GM23248 (cell line): Measurements from ENCODE around the gene LMX1B. TPM values are rescaled to one million over a fixed set of nuclear protein-coding genes. Genes with fewer than 3 reads are reported as not detected.
A peak's percentile ranks its signal among the peaks of the same experiment; 100 is the strongest.

Source experiments
- DNase-seq: peaks from one replicate; pipeline ENCODE4 v3.0.0-alpha.2; 2015
- H2AFZ ChIP-seq: fragments of 200-600 bp; sonication (generic); 2 replicates; pipeline ENCODE4 v1.6.1; 2016; ENCODE audit warnings: antibody characterized with exemption
- H3F3A ChIP-seq: fragments of 200-600 bp; sonication (generic); 2 replicates; pipeline ENCODE4 v1.6.1; 2016; ENCODE audit warnings: mild to moderate bottlenecking, antibody characterized with exemption, mixed run types; ENCODE audit not compliant: insufficient read depth
- H3K27ac ChIP-seq: fragments of 200-600 bp; sonication (generic); 2 replicates; pipeline ENCODE4 v1.5.1; 2016; ENCODE audit warnings: mild to moderate bottlenecking
- H3K27me3 ChIP-seq: fragments of 200-600 bp; sonication (generic); replicated peaks from 2 replicates; pipeline ENCODE4 v1.6.1; 2016; ENCODE audit warnings: mild to moderate bottlenecking; ENCODE audit not compliant: insufficient read depth
- H3K36me3 ChIP-seq: fragments of 200-600 bp; sonication (generic); 2 replicates; pipeline ENCODE4 v1.6.1; 2016; ENCODE audit warnings: low read depth, mild to moderate bottlenecking
- H3K4me1 ChIP-seq: fragments of 200-600 bp; sonication (generic); 2 replicates; pipeline ENCODE4 v1.6.1; 2016; ENCODE audit warnings: mild to moderate bottlenecking; ENCODE audit not compliant: insufficient read depth
- H3K4me2 ChIP-seq: fragments of 200-600 bp; sonication (generic); one replicate; pipeline ENCODE4 v1.6.1; 2016; ENCODE audit warnings: mild to moderate bottlenecking; ENCODE audit not compliant: unreplicated experiment
- H3K4me3 ChIP-seq: fragments of 200-600 bp; sonication (generic); 2 replicates; pipeline ENCODE4 v1.5.1; 2016; ENCODE audit warnings: mild to moderate bottlenecking
- H3K79me2 ChIP-seq: fragments of 200-600 bp; sonication (generic); 2 replicates; pipeline ENCODE4 v1.6.1; 2016; ENCODE audit warnings: mild to moderate bottlenecking; ENCODE audit not compliant: insufficient read depth
- H3K9ac ChIP-seq: fragments of 200-600 bp; sonication (generic); 2 replicates; pipeline ENCODE4 v1.6.1; 2016; ENCODE audit warnings: mild to moderate bottlenecking
- H3K9me2 ChIP-seq: fragments of 200-600 bp; sonication (generic); 2 replicates; pipeline ENCODE4 v1.6.1; 2016; ENCODE audit warnings: mixed run types, mild to moderate bottlenecking, moderate library complexity; ENCODE audit not compliant: insufficient read depth
- H3K9me3 ChIP-seq: fragments of 200-600 bp; sonication (generic); one replicate; pipeline ENCODE4 v1.6.1; 2017; ENCODE audit warnings: low read depth
- H4K20me1 ChIP-seq: fragments of 200-600 bp; sonication (generic); 2 replicates; pipeline ENCODE4 v1.6.0; 2016; ENCODE audit not compliant: insufficient read depth
- EZH2 ChIP-seq: fragments of 200-600 bp; sonication (generic); IDR thresholded peaks from 2 replicates; pipeline ENCODE4 v1.6.1; 2018; ENCODE audit warnings: antibody characterized with exemption, mild to moderate bottlenecking; ENCODE audit not compliant: insufficient read depth, poor library complexity, severe bottlenecking
- EZH2phosphoT487 ChIP-seq: fragments of 200-600 bp; sonication (generic); IDR thresholded peaks from 2 replicates; pipeline ENCODE4 v1.6.1; 2018; ENCODE audit warnings: antibody characterized with exemption, moderate library complexity, mild to moderate bottlenecking, low read depth; ENCODE audit not compliant: insufficient read depth
- WGBS, 2 experiments: methylation state at CpG; one replicate each; pipeline ENCODE4 v1.1.6; 2015 to 2017; ENCODE audit warnings: low lambda C conversion rate in 2 of 2, low coverage in 1 of 2; ENCODE audit errors: missing lambda C conversion rate in 2 of 2; 5-methylcytosine and 5-hydroxymethylcytosine counted together
- in situ Hi-C: fragments of 300-500 bp; cut with MboI; formaldehyde crosslinking; loops from 2 replicates; pipeline ENCODE4 v1.15.0; 2020
- polyA plus RNA-seq: library from polyadenylated mRNA; unstranded; fragments of >200 nt; fragmentation: Nextera tagmentation; extraction: Ambion mirVana; gene quantifications from 2 replicates; pipeline ENCODE4 v1.2.1, GENCODE V29; 2016
- total RNA-seq: library from RNA; depleted of rRNA; stranded (reverse); fragments of >200 nt; shearing (Covaris generic); gene quantifications from 2 replicates; pipeline ENCODE4 v1.2.3, GENCODE V29; 2014

The LMX1B gene
- total and polyA plus RNA-seq, 2 experiments from 2014 or later: not detected

- Histone ChIP-seq H3K9ac (no peak overlapping the region), H3K4me2 (no peak overlapping the region), H3K27ac (no peak overlapping the region), H3F3A (no peaks in the 10 kb centered on the region), H4K20me1 (no peaks in the 10 kb centered on the region), H3K27me3 (peaks cover 45% of the 10 kb centered on the region), H3K9me2 (no peaks in the 10 kb centered on the region), H3K36me3 (no peaks in the 10 kb centered on the region), H3K4me3 (no peak overlapping the region), H3K4me1 (no peaks in the 10 kb centered on the region), H3K9me3 (no peaks in the 10 kb centered on the region), H3K79me2 (no peaks in the 10 kb centered on the region), H2AFZ (no peak overlapping the region)
- TF ChIP-seq EZH2 (peak; percentile 91), EZH2phosphoT487 (peak; percentile 63; the same call in 1 of the 2 replicates)
- in situ Hi-C loops: loop anchor here (10.0 kb wide), 1 partner anchor 150 kb away; no protein-coding TSS in a partner anchor
- DNase-seq: no peak
- WGBS, 2 experiments: 4 to 7% methylated on average over 64 to 65 of the region's 65 CpGs
Measured at GRCh38 chr9:126614455-126615244, 922 bp downstream of the LMX1B start.

GRCh38 chr9:126615245-126615790, 1.6 kb downstream of the LMX1B start:
- TF ChIP-seq EZH2 (no peak), EZH2phosphoT487 (no peak)
- Histone ChIP-seq H4K20me1 (no peaks in the 10 kb centered on the region), H3K79me2 (no peaks in the 10 kb centered on the region), H3K36me3 (no peaks in the 10 kb centered on the region), H3K4me1 (no peaks in the 10 kb centered on the region), H2AFZ (no peak overlapping the region), H3K9ac (no peak overlapping the region), H3K9me2 (no peaks in the 10 kb centered on the region), H3K9me3 (no peaks in the 10 kb centered on the region), H3F3A (no peaks in the 10 kb centered on the region), H3K27ac (no peak overlapping the region), H3K4me3 (no peak overlapping the region), H3K27me3 (peaks cover 45% of the 10 kb centered on the region), H3K4me2 (no peak overlapping the region)
- peak; percentile 20 for DNase-seq
- in situ Hi-C loops: loop anchor here (10.0 kb wide), 1 partner anchor 149 kb away; no protein-coding TSS in a partner anchor
- WGBS, 2 experiments: 31 to 37% methylated on average over 33 to 60 of the region's 62 CpGs

- Histone ChIP-seq H3K9ac (no peak overlapping the region), H3K9me2 (no peaks in the 10 kb centered on the region), H2AFZ (no peak overlapping the region), H4K20me1 (no peaks in the 10 kb centered on the region), H3K36me3 (no peaks in the 10 kb centered on the region), H3K4me1 (no peaks in the 10 kb centered on the region), H3K27ac (no peak overlapping the region), H3K9me3 (no peaks in the 10 kb centered on the region), H3K79me2 (no peaks in the 10 kb centered on the region), H3K4me3 (no peak overlapping the region), H3F3A (no peaks in the 10 kb centered on the region), H3K4me2 (no peak overlapping the region), H3K27me3 (peaks cover 49% of the 10 kb centered on the region)
- 82 to 83% methylated on average over 10 to 14 of the region's 14 CpGs for WGBS, 2 experiments
- in situ Hi-C loops: loop anchor here (10.0 kb wide), 1 partner anchor 149 kb away; no protein-coding TSS in a partner anchor
- TF ChIP-seq EZH2: no peak
- no peak for TF ChIP-seq EZH2phosphoT487
- no peak for DNase-seq
Measured at GRCh38 chr9:126615791-126616447, 2.2 kb downstream of the LMX1B start.

GRCh38 chr9:126616521-126616976, 2.8 kb downstream of the LMX1B start:
- no peaks in the 10 kb centered on the region for H4K20me1 ChIP-seq
- 80 to 87% methylated on average over 10 of the region's 10 CpGs for WGBS, 2 experiments
- H2AFZ ChIP-seq: no peak overlapping the region
- peaks cover 53% of the 10 kb centered on the region for H3K27me3 ChIP-seq
- no peak for DNase-seq
- no peaks in the 10 kb centered on the region for H3K9me2 ChIP-seq
- TF ChIP-seq EZH2phosphoT487 (no peak), EZH2 (no peak)
- H3K36me3 ChIP-seq: no peaks in the 10 kb centered on the region
- no peaks in the 10 kb centered on the region for H3K9me3 ChIP-seq
- in situ Hi-C loops: loop anchor here (10.0 kb wide), 1 partner anchor 148 kb away; no protein-coding TSS in a partner anchor
- H3K9ac ChIP-seq: no peak overlapping the region
- H3K79me2 ChIP-seq: no peaks in the 10 kb centered on the region
- H3K27ac ChIP-seq: no peak overlapping the region
- H3K4me1 ChIP-seq: no peaks in the 10 kb centered on the region
- no peak overlapping the region for H3K4me2 ChIP-seq
- H3K4me3 ChIP-seq: no peak overlapping the region
- H3F3A ChIP-seq: no peaks in the 10 kb centered on the region
